ENCODE data around the gene SORBS1. TPM values are rescaled to one million over a fixed set of nuclear protein-coding genes. Genes with fewer than 3 reads are reported as not detected.

Gene SORBS1
- total and polyA plus RNA-seq, 2 donors (not counting 3 experiments of a cell fraction or from before 2014, with no cell fraction given) = 2.0 to 7.9 TPM

DNA sequence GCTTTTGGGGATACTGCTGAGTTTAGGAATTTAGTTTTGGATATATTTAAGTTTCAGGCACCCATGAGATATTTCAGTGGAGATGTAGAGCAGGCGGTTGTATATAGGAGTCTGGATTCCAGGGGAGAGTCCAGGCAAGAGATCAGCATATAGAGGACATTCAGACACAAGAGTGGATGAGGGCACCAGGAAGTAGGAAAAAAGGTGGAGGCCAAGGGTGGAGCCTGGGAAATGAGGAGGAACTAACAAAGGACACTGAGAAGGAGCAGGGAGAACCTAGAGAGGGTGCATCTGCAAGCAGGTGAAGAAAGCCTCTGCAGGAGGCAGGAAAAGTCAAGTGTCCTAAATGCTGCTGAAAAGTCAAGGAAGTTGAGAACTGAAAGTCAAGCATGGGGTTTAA lies 257.2 kb downstream of the SORBS1 start:
- Histone ChIP-seq H3K4me3 (replicated peaks in 1 of 3; ENCODE audit: insufficient read depth in 1 of 3, low read depth in 1 of 3, low read length in 3 of 3) (no peak overlapping the region), H3K9me1 (replicated peaks; ENCODE audit: control insufficient read depth, extremely low read depth, insufficient read depth, low read length) (no peaks in the 10 kb centered on the region), H4K20me1 (replicated peaks; ENCODE audit: control insufficient read depth, extremely low read depth, insufficient read depth, low read length) (no peaks in the 10 kb centered on the region), H3K9ac (replicated peaks; ENCODE audit: extremely low read depth, insufficient read depth, low read length) (no peak overlapping the region), H3K4me2 (ENCODE audit: insufficient read depth, low read length) (no peak overlapping the region), H3K4me1 (ENCODE audit: control insufficient read depth, extremely low read depth, insufficient read depth, low read length) (peaks cover 13% of the 10 kb centered on the region), H3K79me2 (ENCODE audit: control insufficient read depth, insufficient read depth, low read length) (no peaks in the 10 kb centered on the region), H3K27me3 (ENCODE audit: control insufficient read depth in 2 of 2, insufficient read depth in 2 of 2, low read length in 2 of 2) (no peaks in the 10 kb centered on the region), H3K9me3 (replicated peaks; ENCODE audit: control insufficient read depth, insufficient read depth, low read length) (no peaks in the 10 kb centered on the region), H3K36me3 (ENCODE audit: control insufficient read depth in 2 of 2, extremely low read depth in 1 of 2, insufficient read depth in 2 of 2, low read length in 2 of 2) (no peaks in the 10 kb centered on the region), H2AFZ (ENCODE audit: low read depth, low read length) (no peak overlapping the region), H3K27ac (ENCODE audit: insufficient read depth, low read depth, low read length) (no peak overlapping the region)
- dilution Hi-C loops (cut with MboI; ENCODE audit: extremely low pct_ligation_motif_present, low sequenced_read_pairs) (no loop called here), intact Hi-C loops (cut with micrococcal nuclease) (no loop called here)
- TF ChIP-seq GATA2 (IDR thresholded peaks at IDR 0.05; ENCODE audit: insufficient read depth, insufficient read length, low read depth, low read length) = no peak
- TF ChIP-seq POLR2A (IDR thresholded peaks at IDR 0.05; ENCODE audit: low read depth, low read length) = no peak
- TF ChIP-seq EZH2 (IDR thresholded peaks at IDR 0.05; ENCODE audit: borderline replicate concordance, low read depth, low read length, severe bottlenecking) = no peak
- TF ChIP-seq MYC (IDR thresholded peaks at IDR 0.05; ENCODE audit: low read depth, low read length) = no peak
- TF ChIP-seq, protein P1, sequence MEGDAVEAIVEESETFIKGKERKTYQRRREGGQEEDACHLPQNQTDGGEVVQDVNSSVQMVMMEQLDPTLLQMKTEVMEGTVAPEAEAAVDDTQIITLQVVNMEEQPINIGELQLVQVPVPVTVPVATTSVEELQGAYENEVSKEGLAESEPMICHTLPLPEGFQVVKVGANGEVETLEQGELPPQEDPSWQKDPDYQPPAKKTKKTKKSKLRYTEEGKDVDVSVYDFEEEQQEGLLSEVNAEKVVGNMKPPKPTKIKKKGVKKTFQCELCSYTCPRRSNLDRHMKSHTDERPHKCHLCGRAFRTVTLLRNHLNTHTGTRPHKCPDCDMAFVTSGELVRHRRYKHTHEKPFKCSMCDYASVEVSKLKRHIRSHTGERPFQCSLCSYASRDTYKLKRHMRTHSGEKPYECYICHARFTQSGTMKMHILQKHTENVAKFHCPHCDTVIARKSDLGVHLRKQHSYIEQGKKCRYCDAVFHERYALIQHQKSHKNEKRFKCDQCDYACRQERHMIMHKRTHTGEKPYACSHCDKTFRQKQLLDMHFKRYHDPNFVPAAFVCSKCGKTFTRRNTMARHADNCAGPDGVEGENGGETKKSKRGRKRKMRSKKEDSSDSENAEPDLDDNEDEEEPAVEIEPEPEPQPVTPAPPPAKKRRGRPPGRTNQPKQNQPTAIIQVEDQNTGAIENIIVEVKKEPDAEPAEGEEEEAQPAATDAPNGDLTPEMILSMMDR (IDR thresholded peaks at IDR 0.05; ENCODE audit: extremely low read depth in 1 of 2, insufficient read depth in 1 of 2, low read depth in 1 of 2, low read length in 2 of 2) = no peak
- no peak for TF ChIP-seq JUN (IDR thresholded peaks at IDR 0.05; ENCODE audit: borderline replicate concordance, insufficient read depth, insufficient read length, low read depth)
- no peak for TF ChIP-seq FOS (IDR thresholded peaks at IDR 0.05; ENCODE audit: borderline replicate concordance, insufficient read depth, low read length)
- TF ChIP-seq POLR2AphosphoS5 (IDR thresholded peaks at IDR 0.05; ENCODE audit: insufficient read depth, low read depth, low read length) = no peak
- TF ChIP-seq, protein P2, sequence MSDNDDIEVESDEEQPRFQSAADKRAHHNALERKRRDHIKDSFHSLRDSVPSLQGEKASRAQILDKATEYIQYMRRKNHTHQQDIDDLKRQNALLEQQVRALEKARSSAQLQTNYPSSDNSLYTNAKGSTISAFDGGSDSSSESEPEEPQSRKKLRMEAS (IDR thresholded peaks at IDR 0.05; ENCODE audit: insufficient read depth, insufficient read length) = no peak
- no TSS peak for BruUV-seq (replicated peaks)
- POLR2A ChIA-PET = no interaction called here
- DNase-seq (ENCODE audit: low read depth, low spot score) = no peak
- no peak for FAIRE-seq
- CTCF ChIA-PET = interaction anchor here (1.0 kb wide), 2 partner anchors 9 to 61 kb away, joined by 3 read pairs; no protein-coding TSS in a partner anchor

Data from endothelial cell of umbilical vein (primary cell).